GM19328 (cell line): ENCODE measurements around the gene STPG4.

ENCODE experiments used
- ATAC-seq: cut with Tn5 transposase; IDR thresholded peaks from one replicate; pipeline ENCODE4 v1.9.1; 2021; ENCODE audit warnings: mild to moderate bottlenecking, moderate library complexity; ENCODE audit not compliant: unreplicated experiment

STPG4 gene

DNA sequence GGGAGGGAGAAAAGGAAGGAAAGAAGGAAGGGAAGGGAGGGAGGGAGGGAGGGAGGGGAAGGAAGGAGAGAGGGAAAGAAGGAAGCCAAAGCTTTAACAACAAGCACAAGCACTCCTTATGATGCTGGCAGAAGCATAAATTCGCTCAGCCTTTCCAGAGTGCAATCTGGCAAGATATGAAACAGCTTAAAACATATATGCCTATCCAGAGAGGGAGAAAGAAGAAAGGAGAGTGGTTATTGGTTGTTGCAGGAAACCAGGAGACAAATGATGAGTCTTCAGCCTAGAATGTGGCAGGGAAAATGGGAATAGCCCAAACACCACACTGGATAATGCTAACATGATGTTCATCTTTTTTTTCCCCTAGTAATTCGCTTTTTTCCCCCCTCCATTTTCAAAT, 64.0 kb downstream of the STPG4 start:
- ATAC-seq: no peak

DNA sequence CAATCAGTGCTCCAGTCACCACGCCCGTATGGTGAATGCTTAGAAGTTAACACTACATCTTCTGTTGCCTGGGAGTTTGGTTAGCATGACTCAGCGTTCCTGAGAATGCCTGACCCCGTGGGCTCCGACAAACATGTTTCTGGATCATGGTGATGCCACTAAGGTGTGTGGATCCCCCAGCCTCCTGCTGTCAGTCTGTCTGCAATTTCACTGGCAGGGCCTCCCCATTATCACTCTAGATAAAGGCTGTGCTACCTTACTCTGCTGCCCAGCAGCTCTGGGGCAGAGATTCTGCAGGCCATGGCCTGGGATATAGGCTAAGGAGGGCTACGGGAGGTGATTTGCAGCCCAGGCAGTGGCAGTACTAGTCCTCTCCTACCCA, 66.0 kb downstream of the STPG4 start:
- ATAC-seq: no peak

DNA sequence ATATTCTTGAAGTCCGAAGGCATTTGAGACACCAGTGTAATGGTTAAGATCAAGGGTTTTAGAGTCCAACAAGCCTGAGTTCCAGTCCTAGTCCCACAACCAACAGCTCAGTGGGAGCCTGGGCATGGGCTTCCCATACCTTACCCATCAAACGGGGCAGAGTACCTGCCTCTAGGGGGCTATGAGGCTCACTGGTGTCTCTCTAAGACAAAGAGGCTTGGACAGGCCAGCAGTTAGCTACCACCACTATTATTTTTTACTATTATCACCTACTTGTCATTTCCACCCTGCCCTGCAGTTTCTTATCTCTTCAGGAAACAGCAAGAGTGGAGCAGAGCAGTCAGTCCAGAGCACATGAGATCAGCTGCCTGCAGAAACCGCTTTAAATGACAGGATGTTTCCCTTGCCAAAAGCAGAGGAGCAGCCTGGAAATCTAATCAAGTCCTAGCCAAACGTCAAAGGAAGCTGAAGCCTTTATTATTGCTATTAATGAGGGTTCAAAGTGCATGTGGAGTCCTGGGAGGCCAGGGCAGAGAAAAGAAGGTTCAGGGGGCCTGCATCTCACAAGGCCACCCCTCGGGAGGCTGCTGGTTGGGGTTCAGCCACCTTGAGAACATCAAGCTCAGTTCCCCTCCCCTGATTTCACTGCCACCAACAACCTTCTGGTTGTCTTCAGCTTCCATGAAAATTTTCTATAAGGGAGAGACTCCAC, 66.6 kb downstream of the STPG4 start:
- no peak for ATAC-seq

DNA sequence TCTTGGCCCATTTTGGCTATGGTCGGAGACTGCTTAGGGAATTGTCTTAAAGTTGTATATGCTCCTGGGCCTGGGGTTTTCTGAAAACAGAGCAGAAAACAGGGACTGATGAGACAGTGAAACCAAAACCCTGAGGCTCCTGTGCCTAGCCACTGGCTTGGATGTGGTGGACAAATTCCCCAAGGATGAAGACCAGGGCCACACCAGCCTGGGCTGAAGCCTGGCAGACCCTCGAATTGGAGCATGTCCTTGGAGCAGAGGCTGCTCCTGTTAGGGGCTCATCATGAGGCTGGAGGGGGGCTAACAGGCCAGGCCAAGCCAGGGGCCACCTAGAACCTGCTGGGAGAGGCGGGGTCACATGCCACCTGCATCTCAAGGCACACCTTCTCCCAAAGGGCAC, 68.1 kb downstream of the STPG4 start:
- ATAC-seq: no peak

DNA sequence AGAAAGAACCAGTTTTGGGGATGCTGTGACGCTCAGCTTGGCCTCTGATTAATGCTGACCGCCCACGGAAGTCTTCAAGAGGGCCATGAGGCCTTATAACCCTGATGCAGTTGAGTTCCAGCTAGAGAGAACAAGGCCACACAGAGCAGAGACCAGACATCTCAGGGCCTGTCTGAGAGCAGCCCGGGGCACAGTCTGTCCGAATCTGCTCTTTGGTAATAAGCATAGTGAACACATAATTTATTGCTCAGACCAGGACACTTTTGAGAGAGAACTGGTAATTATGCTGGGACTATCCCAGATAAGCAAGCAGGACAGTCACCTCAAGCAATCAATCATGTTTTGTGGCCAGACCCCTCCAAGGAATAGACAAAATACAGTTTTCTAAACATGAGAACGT, 68.5 kb downstream of the STPG4 start:
- ATAC-seq: no peak

DNA sequence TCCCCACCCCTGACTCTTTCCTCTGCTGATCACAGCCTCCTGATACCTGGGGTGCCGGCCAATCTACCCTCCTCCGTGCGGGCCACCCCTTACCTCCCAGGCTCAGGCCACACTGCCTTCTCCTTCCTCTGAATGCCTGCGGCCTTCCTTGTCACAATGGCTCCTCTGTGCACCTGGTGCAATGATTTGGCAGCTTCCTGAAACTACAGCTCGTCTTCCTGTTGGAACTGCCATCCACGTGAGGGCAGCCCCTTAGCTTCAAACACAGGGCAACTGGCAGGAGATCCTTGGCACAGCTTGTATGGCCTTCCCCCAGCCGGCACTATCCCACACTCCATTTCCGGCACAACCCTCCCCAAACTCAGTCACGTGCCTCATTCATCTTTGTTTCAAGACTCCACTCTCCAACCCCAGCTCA, 69.0 kb downstream of the STPG4 start:
- no peak for ATAC-seq

DNA sequence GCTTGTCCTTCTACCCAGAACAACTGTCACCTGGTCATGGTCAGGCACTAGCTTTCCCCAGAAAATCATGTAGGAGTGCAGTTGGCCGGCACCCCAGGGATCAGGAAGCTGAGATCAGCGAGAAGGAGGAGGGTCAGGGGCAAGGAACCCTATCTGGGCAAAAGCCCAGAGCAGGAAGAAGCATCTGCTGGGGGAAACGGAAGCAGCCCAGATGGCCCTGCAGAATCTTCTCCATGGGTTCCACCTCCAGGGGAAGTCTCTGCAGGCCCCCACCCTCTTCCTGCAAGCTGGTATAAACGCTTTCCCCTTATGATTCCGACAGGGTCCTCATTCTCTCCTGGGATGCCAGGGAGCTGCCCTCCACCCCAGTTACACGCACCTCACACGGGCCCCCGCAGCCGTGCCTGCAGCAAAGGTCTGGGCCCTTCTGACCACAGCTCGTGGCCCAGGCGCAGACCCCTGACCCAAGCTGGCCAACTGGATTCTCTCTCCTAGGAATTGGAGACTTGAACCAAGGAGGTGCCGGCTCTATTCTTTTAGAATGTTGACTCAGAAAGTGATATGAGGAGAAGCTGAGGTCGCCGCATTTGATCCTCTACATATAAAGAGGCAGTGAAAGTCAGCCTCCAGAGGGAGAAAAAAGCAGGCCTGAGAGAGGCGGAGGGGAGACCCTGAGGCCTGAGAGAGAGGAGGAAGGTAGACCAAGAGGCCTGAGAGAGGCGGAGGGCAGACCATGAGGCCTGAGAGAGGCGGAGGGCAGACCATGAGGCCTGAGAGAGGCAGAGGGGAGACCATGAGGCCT, 71.0 kb downstream of the STPG4 start:
- no peak for ATAC-seq

DNA sequence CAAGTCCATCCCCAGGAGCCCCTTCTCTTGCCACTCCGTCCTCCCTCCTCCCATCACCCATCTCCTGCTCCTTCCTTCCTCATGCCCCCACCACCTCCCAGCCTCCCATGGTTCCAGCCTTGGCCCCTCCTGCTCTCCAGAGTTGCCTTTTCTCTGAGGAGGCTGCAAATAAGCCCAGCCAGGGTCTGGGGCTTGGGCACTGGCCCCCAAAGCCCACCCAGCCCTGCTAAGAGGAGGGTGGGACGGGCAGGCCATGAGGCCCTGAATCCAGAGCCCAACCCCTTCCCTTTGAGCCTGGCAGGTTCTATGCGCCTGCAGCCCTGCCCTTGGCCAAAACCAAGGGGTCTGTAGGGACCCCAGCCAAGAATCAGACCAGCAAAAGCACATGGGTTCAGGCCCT, 71.6 kb downstream of the STPG4 start:
- no peak for ATAC-seq

DNA sequence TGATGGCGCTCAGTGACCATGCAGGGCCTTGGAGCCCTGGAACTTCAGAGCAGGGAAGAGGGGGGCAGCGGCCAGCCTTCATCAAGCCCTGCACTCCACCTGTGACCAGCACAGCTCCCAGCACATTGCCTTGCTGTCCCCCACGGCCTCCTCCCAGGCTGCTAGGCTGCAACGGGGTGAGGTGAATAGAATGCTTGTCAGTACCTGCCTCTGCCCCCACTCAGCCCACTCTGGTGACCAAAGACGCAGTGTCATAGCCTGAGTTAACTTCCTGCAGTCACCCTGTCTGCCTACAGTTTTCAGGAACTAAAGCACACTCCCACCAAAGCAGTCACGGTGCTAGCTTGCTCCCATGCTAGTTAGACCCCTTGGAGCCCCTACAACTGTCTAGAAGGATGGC, 72.1 kb downstream of the STPG4 start:
- ATAC-seq: no peak

DNA sequence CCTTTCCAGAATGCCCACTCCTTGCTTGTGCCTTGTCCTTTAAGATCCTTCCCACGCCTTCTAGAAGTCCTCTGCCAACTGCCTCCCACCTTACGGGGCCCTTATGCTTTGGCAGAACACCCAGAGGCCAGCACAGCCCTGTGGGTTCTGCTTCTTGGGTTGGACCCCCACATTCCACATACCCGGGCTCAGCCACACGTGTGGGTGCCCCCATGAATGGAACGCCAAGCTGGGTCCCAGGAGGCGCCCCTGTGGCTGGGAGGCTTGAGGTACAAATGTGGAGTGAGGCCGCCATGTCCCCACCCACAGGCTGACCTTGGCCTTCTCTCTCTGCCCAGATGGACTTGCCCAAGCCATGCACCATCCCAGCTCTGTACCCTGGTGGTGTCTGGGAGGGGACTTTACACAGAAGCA, 74.2 kb downstream of the STPG4 start:
- no peak for ATAC-seq

DNA sequence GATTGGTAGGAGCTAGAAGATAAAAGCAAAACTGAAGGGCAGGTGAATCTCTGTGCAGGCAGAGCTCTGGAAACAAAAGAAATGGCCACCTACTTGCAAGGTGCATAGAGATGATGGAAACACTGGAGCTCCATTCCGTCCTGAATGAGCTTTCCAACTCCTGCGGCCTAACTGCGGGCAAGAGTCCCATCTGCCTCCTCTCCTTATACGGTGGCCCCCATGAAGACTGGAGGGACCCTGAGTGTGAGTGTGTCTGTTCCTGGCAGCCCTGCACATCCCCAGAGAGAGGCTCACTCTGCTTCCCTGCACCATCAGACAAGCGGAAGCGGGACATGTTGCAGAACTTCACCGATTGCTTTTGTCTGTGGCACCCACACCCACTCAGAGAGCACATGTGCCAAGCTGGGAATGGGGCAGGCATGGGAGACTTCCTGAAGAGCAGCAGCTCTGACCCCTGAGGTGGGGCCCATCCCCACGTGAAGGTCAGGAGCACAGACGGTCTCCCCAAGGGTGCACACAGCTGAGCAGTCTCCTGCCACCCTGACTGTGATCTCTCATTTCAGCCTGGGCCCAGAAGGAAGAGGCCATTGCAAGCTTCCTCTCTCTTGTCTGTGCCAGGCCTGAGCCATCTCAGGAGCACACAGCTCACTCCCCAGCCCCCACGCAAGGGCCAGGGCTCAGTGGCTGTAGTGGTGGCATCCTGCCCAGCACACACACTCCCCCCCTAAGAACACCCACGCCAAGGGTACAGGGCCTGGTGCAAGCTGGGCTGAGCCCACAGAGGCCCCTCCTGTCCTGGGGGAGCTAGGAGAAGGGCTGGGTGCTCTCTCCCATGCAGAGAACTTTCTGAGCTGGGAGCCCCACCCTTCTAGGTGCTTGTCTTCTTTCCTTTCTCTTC, 75.3 kb downstream of the STPG4 start:
- ATAC-seq: no peak

DNA sequence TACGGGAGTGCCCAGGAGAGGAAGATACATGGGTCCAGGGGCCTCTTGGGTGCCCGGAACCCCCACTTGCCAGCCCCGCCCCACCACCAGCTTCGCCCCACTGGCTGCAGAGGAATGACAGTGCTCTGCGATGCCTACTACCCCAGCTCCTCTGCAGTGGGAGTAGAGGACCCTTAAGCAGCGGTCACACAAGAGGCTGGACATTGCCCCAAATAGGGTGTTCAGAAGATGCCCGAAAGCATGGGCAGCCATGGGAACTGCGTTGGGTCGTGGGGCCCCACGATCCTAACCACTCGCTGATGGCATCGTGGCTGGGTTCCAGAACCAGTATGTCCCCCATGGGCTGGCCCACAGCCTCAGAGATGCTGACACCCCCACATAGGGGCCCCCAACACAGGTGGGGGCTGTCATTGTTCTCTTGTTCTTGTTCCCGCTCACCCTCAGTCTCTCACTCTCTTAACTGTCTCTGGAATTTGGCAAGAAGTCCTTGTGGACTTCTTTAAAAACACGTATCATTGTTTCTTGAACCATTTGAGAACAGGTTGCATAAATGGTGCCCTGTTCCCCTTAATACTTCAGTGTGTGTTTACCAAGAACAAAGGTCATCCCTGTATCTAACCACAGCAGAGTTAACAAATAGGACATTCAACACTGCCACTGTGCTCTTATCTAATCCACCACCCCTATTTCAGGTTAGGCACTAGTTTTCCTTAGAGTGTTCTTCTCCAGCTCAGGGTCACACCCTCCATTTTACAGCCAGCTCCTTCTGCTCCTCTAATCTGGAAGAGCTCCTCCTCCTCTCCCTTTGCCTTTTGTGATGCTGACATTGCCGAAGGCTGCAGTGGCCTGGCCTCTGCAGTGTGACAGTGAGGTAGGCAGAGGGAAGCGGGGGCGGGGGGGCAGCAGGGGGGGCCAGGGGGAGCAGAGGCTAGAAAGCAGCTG, 76.3 kb downstream of the STPG4 start:
- ATAC-seq: no peak

DNA sequence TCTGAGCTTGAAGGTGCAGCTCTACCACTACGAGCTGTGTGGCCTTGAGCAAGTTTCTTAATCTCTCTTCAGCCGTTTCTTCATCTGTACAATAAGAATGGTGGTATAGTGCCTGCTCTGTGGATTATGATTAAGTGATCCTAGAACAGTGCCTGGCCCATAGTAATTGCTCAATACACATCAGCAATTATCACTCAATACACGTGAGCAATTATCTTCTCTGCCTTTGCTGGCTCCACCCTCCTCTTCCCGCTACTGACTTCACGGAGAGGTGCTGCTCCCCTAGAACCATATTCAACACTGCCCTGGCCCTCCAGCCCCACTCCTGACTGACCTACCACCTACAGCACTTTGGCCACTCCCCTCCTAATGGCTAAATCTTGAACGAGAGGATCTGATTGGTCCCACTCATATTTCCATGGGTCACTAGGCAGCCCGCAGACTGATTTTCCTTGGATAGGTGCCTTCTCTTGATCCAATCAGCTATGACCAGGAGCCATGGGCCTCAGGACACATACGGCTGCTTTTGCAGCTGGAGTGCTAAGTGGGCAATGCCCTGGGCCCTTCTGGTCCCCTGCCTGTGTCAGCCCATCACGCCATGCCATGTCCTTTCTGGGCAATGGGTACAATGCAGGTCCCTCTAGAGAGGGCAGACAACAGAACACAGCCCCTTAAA, 77.5 kb downstream of the STPG4 start:
- ATAC-seq: no peak

DNA sequence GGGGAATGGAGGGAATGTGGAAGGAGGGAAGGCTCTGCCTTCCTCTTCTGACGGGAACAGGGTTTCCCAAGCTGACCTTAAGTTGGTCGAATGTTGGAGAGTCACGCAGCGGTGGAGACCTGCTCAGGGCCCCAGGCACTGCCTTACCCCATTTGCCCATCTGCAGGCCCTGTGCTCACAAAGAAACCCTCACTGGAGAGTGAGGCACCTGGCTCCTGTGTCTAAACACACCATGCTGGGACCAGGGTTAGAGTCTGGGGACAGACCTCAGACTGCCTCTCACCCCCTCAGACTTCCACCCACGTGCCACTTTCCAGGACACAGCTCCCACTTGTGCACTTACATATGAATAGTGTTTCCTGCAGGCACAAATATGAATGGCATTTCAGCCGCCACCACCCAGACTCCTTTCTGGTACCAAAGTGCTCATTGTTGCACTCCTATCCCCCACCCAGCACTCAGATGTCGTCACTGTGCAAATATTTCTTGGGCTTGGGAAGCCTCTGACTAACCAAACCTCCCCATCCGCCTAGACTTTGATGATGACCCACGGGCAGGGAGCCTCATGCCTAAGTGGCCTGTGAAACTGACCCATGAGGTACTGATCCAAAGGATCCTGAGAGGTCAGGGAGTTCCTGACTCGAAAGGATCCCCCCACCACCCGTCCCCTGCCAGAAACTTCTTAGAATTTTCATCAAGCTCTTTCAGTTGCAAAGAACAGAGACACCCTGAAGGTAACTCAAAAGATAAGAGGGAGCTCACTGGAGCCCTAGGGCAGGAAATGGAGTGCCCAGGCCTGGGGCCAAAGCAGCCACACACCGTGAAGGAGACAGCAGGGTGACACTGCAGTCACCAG, 78.3 kb downstream of the STPG4 start:
- ATAC-seq: no peak

DNA sequence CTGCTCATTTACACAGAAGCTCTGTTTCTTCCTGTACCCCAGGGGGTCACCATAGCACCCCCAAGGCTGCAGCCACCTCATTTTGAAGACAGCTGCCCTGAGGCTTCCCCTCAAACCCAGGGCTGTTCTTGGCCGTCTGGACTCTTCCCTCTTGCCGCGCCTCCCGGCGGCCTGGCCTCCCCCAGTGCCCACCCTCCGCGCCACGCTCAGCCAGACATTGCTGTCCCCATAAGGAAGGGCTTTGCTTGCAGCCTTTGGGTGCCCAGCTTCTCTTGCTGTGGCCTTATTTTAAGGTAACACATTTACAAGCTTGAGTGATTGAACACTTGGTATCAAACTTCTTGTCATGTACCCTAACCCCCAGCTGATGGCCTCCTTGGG, 79.0 kb downstream of the STPG4 start:
- ATAC-seq: no peak

DNA sequence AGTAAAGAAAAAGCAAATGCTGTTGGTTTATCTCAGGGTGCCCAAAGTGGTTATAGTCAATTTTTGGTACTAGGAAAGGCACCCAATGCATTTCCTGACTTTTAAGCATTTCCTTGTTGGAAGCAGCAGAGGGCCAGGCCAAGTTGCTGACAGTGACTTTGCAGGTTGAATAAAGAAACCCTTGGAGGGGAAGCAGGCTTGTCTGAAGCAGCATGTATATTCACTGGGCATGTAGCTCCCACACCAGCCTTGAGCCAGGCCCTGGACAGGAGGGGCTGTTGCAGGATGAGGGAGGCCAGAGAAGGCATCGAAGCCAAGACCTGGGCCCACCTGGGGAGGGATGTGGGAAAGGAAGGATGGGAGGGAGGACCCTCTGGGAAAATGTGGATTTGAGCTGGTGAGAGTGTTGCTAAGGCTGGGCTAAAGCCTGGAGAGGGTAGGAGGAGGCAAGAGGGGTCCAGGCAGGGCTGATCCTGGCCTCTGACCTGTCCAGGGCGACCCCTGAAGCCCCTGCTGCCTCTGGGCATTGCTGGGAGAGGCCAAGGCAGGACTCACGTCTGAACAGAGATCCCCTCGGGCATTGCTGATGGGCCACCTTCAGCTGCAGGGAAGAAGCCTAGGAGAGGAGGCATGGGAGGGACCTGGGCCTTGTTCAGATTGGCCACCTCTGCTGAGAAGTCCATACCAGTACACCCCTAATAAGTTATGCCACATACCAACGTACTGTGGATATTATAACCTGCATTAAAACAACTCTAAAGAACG, 79.6 kb downstream of the STPG4 start:
- ATAC-seq: no peak

DNA sequence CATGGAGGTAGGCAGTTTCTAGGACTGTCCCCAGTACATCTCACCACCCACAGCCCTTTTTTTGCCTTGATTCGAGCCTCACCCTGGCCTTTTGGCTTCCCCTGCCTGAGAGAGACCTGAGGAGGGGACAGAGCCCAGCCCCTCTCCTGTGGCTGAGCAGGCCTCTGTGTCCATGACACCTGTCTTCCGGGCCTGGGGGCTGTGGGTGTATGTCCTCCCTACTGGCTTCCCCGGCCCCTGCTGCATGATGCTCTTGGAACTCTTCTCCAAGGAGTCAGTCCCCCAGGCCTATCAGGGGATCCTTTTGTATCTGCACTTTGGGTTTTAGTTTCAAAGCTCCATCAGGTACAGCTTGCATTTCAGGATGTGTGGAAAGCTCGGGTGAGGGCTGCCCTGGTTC, 80.4 kb downstream of the STPG4 start:
- no peak for ATAC-seq

DNA sequence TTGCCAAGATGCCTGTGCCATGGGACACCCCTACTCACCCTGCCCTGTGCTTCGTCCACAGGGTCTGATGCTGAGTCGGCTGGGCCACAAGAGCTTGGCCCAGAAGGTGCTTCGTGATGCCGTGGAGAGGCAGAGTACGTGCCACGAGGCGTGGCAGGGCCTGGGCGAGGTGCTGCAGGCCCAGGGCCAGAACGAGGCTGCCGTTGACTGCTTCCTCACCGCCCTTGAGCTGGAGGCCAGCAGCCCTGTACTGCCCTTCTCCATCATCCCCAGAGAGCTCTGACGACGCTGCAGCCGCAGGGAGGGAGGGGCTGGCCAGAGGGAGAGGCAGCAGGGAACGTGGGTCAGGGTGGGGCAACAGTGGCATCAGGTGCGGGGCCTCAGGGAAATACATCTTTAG, 81.5 kb downstream of the STPG4 start:
- no peak for ATAC-seq
